Right lobe of liver (tissue), 6 donors: Measurements from ENCODE around the gene C10orf90. TPM values are rescaled to one million over a fixed set of nuclear protein-coding genes. Genes with fewer than 3 reads are reported as not detected.

Experiments used
- ATAC-seq, 4 donors: fragments of 200-7000 bp; cut with Tn5 transposase; one replicate each; pipeline ENCODE4 v1.9.1; 2020; ENCODE audit warnings: mild to moderate bottlenecking in 4 of 4, moderate library complexity in 4 of 4
- DNase-seq, 3 donors: peaks; one replicate each; pipeline ENCODE4 v3.0.0-alpha.2; 2020
- H3K27ac ChIP-seq, 3 donors: fragments of 200-600 bp; one replicate each; pipeline ENCODE4 v1.8.0; 2022
- H3K27me3 ChIP-seq, 2 donors: fragments of 200-600 bp; one replicate each; pipeline ENCODE4 v1.8.0; 2022
- H3K36me3 ChIP-seq, 4 donors: fragments of 200-600 bp; sonication (generic) in 1 of 4; one replicate each; pipeline versions ENCODE4 v1.5.1 to v1.8.0; 2017 to 2022; ENCODE audit warnings: control low read depth in 1 of 4
- H3K4me1 ChIP-seq, 4 donors: fragments of 200-600 bp; sonication (generic) in 1 of 4; one replicate each; pipeline versions ENCODE4 v1.5.1 to v1.8.0; 2017 to 2022; ENCODE audit warnings: control low read depth in 1 of 4
- H3K4me3 ChIP-seq, 3 donors: fragments of 200-600 bp; one replicate each; pipeline ENCODE4 v1.8.0; 2022
- H3K9me3 ChIP-seq, 4 donors: fragments of 200-600 bp; sonication (generic) in 1 of 4; one replicate each; pipeline versions ENCODE4 v1.5.1 to v1.8.0; 2017 to 2022; ENCODE audit warnings: control low read depth in 1 of 4
- CTCF ChIP-seq, 4 donors: fragments of 200-600 bp in 3 of 4; fragments of 450-650 bp in 1 of 4; IDR thresholded peaks; one replicate each; pipeline versions ENCODE4 v1.5.1 to v1.8.0; 2016 to 2022; ENCODE audit warnings: antibody characterized with exemption in 4 of 4, mild to moderate bottlenecking in 2 of 4
- POLR2A ChIP-seq: fragments of 450-650 bp; IDR thresholded peaks from one replicate; pipeline ENCODE4 v1.6.1; 2017; ENCODE audit warnings: antibody characterized with exemption, mild to moderate bottlenecking
- WGBS: methylation state at CpG from one replicate; pipeline ENCODE4 v1.1.6; 2018; ENCODE audit warnings: low coverage, low lambda C conversion rate; ENCODE audit not compliant: insufficient coverage; ENCODE audit errors: missing lambda C conversion rate; 5-methylcytosine and 5-hydroxymethylcytosine counted together
- intact Hi-C, 2 donors: fragments of 100-400 bp; cut with DNase I; formaldehyde crosslinking; loops; one replicate each; pipeline versions ENCODE4 v1.11.2 to v1.14.1; 2022
- total RNA-seq, 6 experiments: library from RNA; depleted of rRNA in 2 of 6; stranded (reverse); fragments of >200 nt in 2 of 6; fragmentation: NEBNext Ultra II Directional in 3 of 6; extraction: Animal tissue kit (Norgen Biotek cat#: 25700) in 3 of 6; gene quantifications; one replicate each; pipeline versions ENCODE4 v1.1.0 to v1.2.4, GENCODE V29; 2016 to 2023
- donor health status: DM: no; HTN: yes; CAD: no.
- donor health status: DM: no; HTN: no; CAD: no.
- donor health status: DM: no; HTN: no; CAD: no.
- donor health status: DM: no; HTN: yes; CAD: no.
- donor health status: DM: no; HTN: yes; CAD: no.

C10orf90 gene
- total RNA-seq, 6 experiments from 2014 or later = 0.22 to 0.43 TPM; not detected in 4

GRCh38 chr10:126390324-126390723, 280.2 kb downstream of the C10orf90 start:
- intact Hi-C loops = no loop called here
- Histone ChIP-seq H3K27me3 (peaks cover 0 to 11% of the 10 kb centered on the region in 2 donors), H3K36me3 (no peaks in the 10 kb centered on the region), H3K27ac (no peak overlapping the region), H3K9me3 (no peaks in the 10 kb centered on the region), H3K4me3 (no peak overlapping the region), H3K4me1 (peaks cover 0 to 10% (median 0%) of the 10 kb centered on the region in 4 donors)
- WGBS = 68% methylated on average over 4 of the region's 4 CpGs
- TF ChIP-seq POLR2A = no peak
- TF ChIP-seq CTCF (IDR thresholded peaks at IDR 0.05) = no peak
- ATAC-seq (no peak), DNase-seq (no peak)

- no peak for TF ChIP-seq CTCF (IDR thresholded peaks at IDR 0.05)
- TF ChIP-seq POLR2A = no peak
- H3K36me3 ChIP-seq = no peaks in the 10 kb centered on the region
- peak; percentile 44 to 54 (median 53) for ATAC-seq
- H3K4me1 ChIP-seq = peaks cover 0 to 10% (median 0%) of the 10 kb centered on the region in 4 donors
- peak in 2 of 3 donors; percentile 41 to 59 for DNase-seq
- H3K4me3 ChIP-seq = peak within 1 kb of the TSS; percentile 7 to 39 (median 26)
- no peaks in the 10 kb centered on the region for H3K9me3 ChIP-seq
- H3K27me3 ChIP-seq = peaks cover 0 to 11% of the 10 kb centered on the region in 2 donors
- intact Hi-C loops = no loop called here
- no peak within 1 kb of the TSS for H3K27ac ChIP-seq
- 2% methylated on average over 10 of the region's 127 CpGs for WGBS
These were observed 282.3 kb downstream of the C10orf90 start, which contains the start of gene ADAM12 for GRCh38 chr10:126387931-126388911. Gene ADAM12, minus strand, starts transcription at chr10:126388477. Its CDS starts 332 bp downstream, at chr10:126388145.

GRCh38 chr10:126387041-126387921, 283.2 kb downstream of the C10orf90 start:
- peak in 2 of 3 donors; percentile 52 to 58 for DNase-seq
- no peaks in the 10 kb centered on the region for H3K9me3 ChIP-seq
- peak overlapping the region in 2 of 3 donors; percentile 7 to 39 for H3K4me3 ChIP-seq
- intact Hi-C loops = no loop called here
- peak; percentile 37 to 70 (median 58) for ATAC-seq
- peaks cover 0 to 11% of the 10 kb centered on the region in 2 donors for H3K27me3 ChIP-seq
- H3K36me3 ChIP-seq = no peaks in the 10 kb centered on the region
- H3K4me1 ChIP-seq = peaks cover 0 to 10% (median 0%) of the 10 kb centered on the region in 4 donors
- no peak for TF ChIP-seq POLR2A
- TF ChIP-seq CTCF (IDR thresholded peaks at IDR 0.05) = peak; percentile 28 to 57 (median 50)
- no peak overlapping the region for H3K27ac ChIP-seq
- 1% methylated on average over 30 of the region's 50 CpGs for WGBS

DNA sequence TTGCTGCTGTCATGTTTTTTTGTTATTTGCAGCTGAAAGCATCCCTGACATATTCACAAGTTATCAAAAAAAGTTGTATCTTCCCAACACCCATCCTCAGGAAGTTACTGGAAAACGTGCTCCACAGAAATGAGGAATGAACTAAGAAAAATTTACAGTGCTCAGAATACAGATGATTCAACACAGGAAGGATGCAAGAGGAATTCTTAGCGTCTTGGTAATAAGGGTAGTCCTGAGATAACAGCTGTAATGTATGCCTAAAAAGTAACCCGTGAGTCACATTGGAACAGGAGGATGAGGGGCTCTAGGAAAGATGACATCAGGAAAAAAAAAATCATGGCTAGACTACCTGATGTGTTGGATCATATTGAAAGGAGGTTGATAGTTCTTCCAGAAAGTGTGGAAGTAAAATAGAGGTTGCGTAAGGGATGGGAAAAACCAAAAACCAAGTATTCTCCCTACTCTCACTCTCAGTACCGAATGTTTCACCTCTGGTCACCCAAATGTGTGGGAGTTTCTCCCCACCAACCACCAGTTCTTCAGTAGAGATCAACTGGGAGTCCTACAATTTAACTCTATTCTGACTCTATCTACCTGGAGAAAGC, 286.1 kb downstream of the C10orf90 start:
- ATAC-seq (no peak), DNase-seq (no peak)
- H3K9me3 ChIP-seq = no peaks in the 10 kb centered on the region
- intact Hi-C loops = no loop called here
- H3K4me3 ChIP-seq = no peak overlapping the region
- TF ChIP-seq CTCF (IDR thresholded peaks at IDR 0.05) = no peak
- TF ChIP-seq POLR2A = no peak
- no peak overlapping the region for H3K27ac ChIP-seq
- H3K36me3 ChIP-seq = no peaks in the 10 kb centered on the region
- 53% methylated on average over 5 of the region's 5 CpGs for WGBS
- H3K27me3 ChIP-seq = peaks cover 0 to 11% of the 10 kb centered on the region in 2 donors
- H3K4me1 ChIP-seq = peaks cover 0 to 10% (median 0%) of the 10 kb centered on the region in 4 donors
